HG03064 (cell line): ENCODE measurements around the gene PKNOX2.

ENCODE experiments used
- ATAC-seq: cut with Tn5 transposase; IDR thresholded peaks from one replicate; pipeline ENCODE4 v1.9.1; 2021; ENCODE audit warnings: low read depth; ENCODE audit not compliant: unreplicated experiment

PKNOX2 gene

GRCh38 chr11:125228445-125228844 is 63.9 kb downstream of the PKNOX2 start:
- no peak for ATAC-seq

GRCh38 chr11:125228993-125229392 is 64.4 kb downstream of the PKNOX2 start:
- no peak for ATAC-seq

- ATAC-seq: no peak
Observed at GRCh38 chr11:125229916-125230315, 65.4 kb downstream of the PKNOX2 start.

- no peak for ATAC-seq
Observed at GRCh38 chr11:125233116-125233515, 68.6 kb downstream of the PKNOX2 start.

- ATAC-seq: no peak
Observed at GRCh38 chr11:125233736-125234275, 69.3 kb downstream of the PKNOX2 start.

GRCh38 chr11:125235071-125235471 is 70.5 kb downstream of the PKNOX2 start:
- ATAC-seq: no peak

- ATAC-seq: no peak
Observed at GRCh38 chr11:125236072-125236825, 71.7 kb downstream of the PKNOX2 start.

GRCh38 chr11:125239585-125240560 is 75.3 kb downstream of the PKNOX2 start:
- ATAC-seq: no peak

- no peak for ATAC-seq
Observed at GRCh38 chr11:125241104-125241503, 76.6 kb downstream of the PKNOX2 start.

- no peak for ATAC-seq
Observed at GRCh38 chr11:125242141-125242775, 77.7 kb downstream of the PKNOX2 start.

- ATAC-seq: no peak
Observed at GRCh38 chr11:125244166-125244565, 79.6 kb downstream of the PKNOX2 start.

- ATAC-seq: no peak
Observed at GRCh38 chr11:125245299-125245698, 80.7 kb downstream of the PKNOX2 start.

- no peak for ATAC-seq
Observed at GRCh38 chr11:125247431-125247830, 82.9 kb downstream of the PKNOX2 start.

GRCh38 chr11:125250318-125251213 is 86.0 kb downstream of the PKNOX2 start:
- no peak for ATAC-seq

- ATAC-seq: no peak
Observed at GRCh38 chr11:125251214-125251545, 86.6 kb downstream of the PKNOX2 start.

GRCh38 chr11:125251956-125252355 is 87.4 kb downstream of the PKNOX2 start:
- no peak for ATAC-seq

- ATAC-seq: no peak
Observed at GRCh38 chr11:125253289-125253688, 88.7 kb downstream of the PKNOX2 start.

GRCh38 chr11:125253795-125254525 is 89.4 kb downstream of the PKNOX2 start:
- no peak for ATAC-seq

GRCh38 chr11:125256541-125257189 is 92.1 kb downstream of the PKNOX2 start:
- ATAC-seq: no peak
